LNCAP (cell line): ENCODE data around the gene KLK13.

Experiments
- CTCF ChIP-seq: fragments of 450-650 bp; IDR thresholded peaks from 2 replicates; pipeline ENCODE4 v1.5.1; 2017; ENCODE audit warnings: mild to moderate bottlenecking

The KLK13 gene

GRCh38 chr19:51091126-51091525 lies 26.2 kb upstream of the KLK13 start:
- TF ChIP-seq CTCF, result no peak

- no peak for TF ChIP-seq CTCF
Observed at GRCh38 chr19:51090471-51090870, 25.6 kb upstream of the KLK13 start.

GRCh38 chr19:51089786-51090185 lies 24.9 kb upstream of the KLK13 start:
- no peak for TF ChIP-seq CTCF

GRCh38 chr19:51086153-51086850 lies 21.4 kb upstream of the KLK13 start:
- no peak for TF ChIP-seq CTCF

- TF ChIP-seq CTCF, result no peak
Observed at GRCh38 chr19:51084505-51084904, 19.6 kb upstream of the KLK13 start.

GRCh38 chr19:51083783-51084182 lies 18.9 kb upstream of the KLK13 start:
- TF ChIP-seq CTCF, result no peak

- TF ChIP-seq CTCF, result no peak
Observed at GRCh38 chr19:51083181-51083580, 18.3 kb upstream of the KLK13 start.

- TF ChIP-seq CTCF, result no peak
Observed at GRCh38 chr19:51082611-51083010, 17.7 kb upstream of the KLK13 start, which contains the start of gene KLK14. Gene KLK14 (minus strand): TSS chr19:51082887. CDS start chr19:51082614, 273 bp downstream.
